Neuron (in vitro differentiated cells): ENCODE data around the gene TCF7L2.
A peak's percentile ranks its signal among the peaks of the same experiment; 100 is the strongest.

Experiments
- H2AFZ ChIP-seq: one replicate; pipeline ENCODE4 v1.6.1; 2013; ENCODE audit warnings: low read depth, mild to moderate bottlenecking, inconsistent platforms, low read length, moderate library complexity
- H3K27me3 ChIP-seq: one replicate; pipeline ENCODE4 v1.6.1; 2013; ENCODE audit warnings: low read length; ENCODE audit not compliant: insufficient read depth
- H3K36me3 ChIP-seq: one replicate; pipeline ENCODE4 v1.6.1; 2013; ENCODE audit warnings: low read length; ENCODE audit not compliant: insufficient read depth
- H3K4me1 ChIP-seq: one replicate; pipeline ENCODE4 v1.6.1; 2013; ENCODE audit warnings: low read length; ENCODE audit not compliant: insufficient read depth
- H3K4me3 ChIP-seq: 2 replicates; pipeline ENCODE4 v1.5.1; 2013; ENCODE audit warnings: mild to moderate bottlenecking, low read length, moderate library complexity
- H3K9me3 ChIP-seq: one replicate; pipeline ENCODE4 v1.6.1; 2013; ENCODE audit warnings: low read length

The TCF7L2 gene

GRCh38 chr10:112951359-112952281 is 1.6 kb downstream of the TCF7L2 start:
- no peaks in the 10 kb centered on the region for H3K27me3 ChIP-seq
- H3K4me3 ChIP-seq, result peak overlapping the region; percentile 99
- H2AFZ ChIP-seq, result no peak overlapping the region
- no peaks in the 10 kb centered on the region for H3K36me3 ChIP-seq
- no peaks in the 10 kb centered on the region for H3K9me3 ChIP-seq
- H3K4me1 ChIP-seq, result peaks cover 46% of the 10 kb centered on the region

- Histone ChIP-seq H3K36me3 (no peaks in the 10 kb centered on the region), H3K4me3 (peak overlapping the region; percentile 99), H3K27me3 (no peaks in the 10 kb centered on the region), H2AFZ (no peak overlapping the region), H3K9me3 (no peaks in the 10 kb centered on the region), H3K4me1 (peaks cover 55% of the 10 kb centered on the region)
These were observed 2.5 kb downstream of the TCF7L2 start for GRCh38 chr10:112952282-112953173.

GRCh38 chr10:112953174-112954159 is 3.4 kb downstream of the TCF7L2 start:
- H3K4me3 ChIP-seq, result peak overlapping the region; percentile 99
- H3K36me3 ChIP-seq, result no peaks in the 10 kb centered on the region
- H3K9me3 ChIP-seq, result no peaks in the 10 kb centered on the region
- no peaks in the 10 kb centered on the region for H3K27me3 ChIP-seq
- peaks cover 64% of the 10 kb centered on the region for H3K4me1 ChIP-seq
- no peak overlapping the region for H2AFZ ChIP-seq

GRCh38 chr10:112954974-112955581 is 5.0 kb downstream of the TCF7L2 start:
- H3K4me3 ChIP-seq, result peak overlapping the region; percentile 99
- no peaks in the 10 kb centered on the region for H3K9me3 ChIP-seq
- no peak overlapping the region for H2AFZ ChIP-seq
- no peaks in the 10 kb centered on the region for H3K36me3 ChIP-seq
- peaks cover 70% of the 10 kb centered on the region for H3K4me1 ChIP-seq
- no peaks in the 10 kb centered on the region for H3K27me3 ChIP-seq

- Histone ChIP-seq H3K4me1 (peaks cover 74% of the 10 kb centered on the region), H3K27me3 (no peaks in the 10 kb centered on the region), H3K9me3 (no peaks in the 10 kb centered on the region), H2AFZ (no peak overlapping the region), H3K4me3 (peak overlapping the region; percentile 99), H3K36me3 (no peaks in the 10 kb centered on the region)
These were observed 5.8 kb downstream of the TCF7L2 start for GRCh38 chr10:112955582-112956421.

GRCh38 chr10:112956631-112957350 is 6.7 kb downstream of the TCF7L2 start:
- Histone ChIP-seq H3K9me3 (no peaks in the 10 kb centered on the region), H3K4me3 (no peak overlapping the region), H3K36me3 (no peaks in the 10 kb centered on the region), H3K4me1 (peaks cover 74% of the 10 kb centered on the region), H2AFZ (no peak overlapping the region), H3K27me3 (no peaks in the 10 kb centered on the region)

GRCh38 chr10:112957640-112958092 is 7.6 kb downstream of the TCF7L2 start:
- Histone ChIP-seq H3K4me3 (no peak overlapping the region), H2AFZ (no peak overlapping the region), H3K27me3 (no peaks in the 10 kb centered on the region), H3K9me3 (no peaks in the 10 kb centered on the region), H3K4me1 (peaks cover 74% of the 10 kb centered on the region), H3K36me3 (no peaks in the 10 kb centered on the region)

GRCh38 chr10:112958275-112958995 is 8.4 kb downstream of the TCF7L2 start:
- no peak overlapping the region for H2AFZ ChIP-seq
- H3K4me1 ChIP-seq, result peaks cover 73% of the 10 kb centered on the region
- no peaks in the 10 kb centered on the region for H3K36me3 ChIP-seq
- H3K4me3 ChIP-seq, result no peak overlapping the region
- H3K27me3 ChIP-seq, result no peaks in the 10 kb centered on the region
- H3K9me3 ChIP-seq, result no peaks in the 10 kb centered on the region

- H3K9me3 ChIP-seq, result no peaks in the 10 kb centered on the region
- H2AFZ ChIP-seq, result no peak overlapping the region
- peaks cover 3% of the 10 kb centered on the region for H3K36me3 ChIP-seq
- peaks cover 73% of the 10 kb centered on the region for H3K4me1 ChIP-seq
- no peaks in the 10 kb centered on the region for H3K27me3 ChIP-seq
- no peak overlapping the region for H3K4me3 ChIP-seq
These were observed 9.3 kb downstream of the TCF7L2 start for GRCh38 chr10:112959207-112959838.

GRCh38 chr10:112960151-112960681 is 10.2 kb downstream of the TCF7L2 start:
- Histone ChIP-seq H2AFZ (no peak overlapping the region), H3K4me3 (no peak overlapping the region), H3K36me3 (peaks cover 7% of the 10 kb centered on the region), H3K27me3 (no peaks in the 10 kb centered on the region), H3K4me1 (peaks cover 65% of the 10 kb centered on the region), H3K9me3 (no peaks in the 10 kb centered on the region)
